NCI-H510A treated with DMSO at 0.1 percent for 48 hours (cell line): Measurements from ENCODE around the gene FILIP1.
A peak's percentile ranks its signal among the peaks of the same experiment; 100 is the strongest.

ENCODE experiments used
- DNase-seq: peaks from one replicate; lab custom pipeline; 2025; lab: John Stamatoyannopoulos, UW

FILIP1 gene

GRCh38 chr6:75291744-75292143 lies 201.9 kb downstream of the FILIP1 start:
- DNase-seq, result no peak

- DNase-seq, result no peak
These were observed 202.3 kb downstream of the FILIP1 start for GRCh38 chr6:75291331-75291730.

- DNase-seq, result no peak
These were observed 203.3 kb downstream of the FILIP1 start for GRCh38 chr6:75290136-75290945.

GRCh38 chr6:75288023-75288422 lies 205.6 kb downstream of the FILIP1 start:
- DNase-seq, result no peak

GRCh38 chr6:75287424-75287823 lies 206.2 kb downstream of the FILIP1 start:
- DNase-seq, result no peak

- DNase-seq, result no peak
These were observed 206.6 kb downstream of the FILIP1 start for GRCh38 chr6:75286955-75287354.

- peak; percentile 45 for DNase-seq
These were observed 208.3 kb downstream of the FILIP1 start for GRCh38 chr6:75285283-75285639.

- DNase-seq, result peak; percentile 95
These were observed 208.8 kb downstream of the FILIP1 start, which contains the start of gene TMEM30A for GRCh38 chr6:75284632-75285282. Gene TMEM30A (minus strand): TSS chr6:75284792. CDS start chr6:75284638, 154 bp downstream.

- no peak for DNase-seq
These were observed 209.5 kb downstream of the FILIP1 start for GRCh38 chr6:75283907-75284631.

GRCh38 chr6:75282706-75283105 lies 210.9 kb downstream of the FILIP1 start:
- no peak for DNase-seq

GRCh38 chr6:75281653-75282052 lies 211.9 kb downstream of the FILIP1 start:
- DNase-seq, result no peak

GRCh38 chr6:75280131-75280855 lies 213.3 kb downstream of the FILIP1 start:
- no peak for DNase-seq

- DNase-seq, result no peak
These were observed 214.2 kb downstream of the FILIP1 start for GRCh38 chr6:75279418-75279817.

GRCh38 chr6:75278474-75279077 lies 215.0 kb downstream of the FILIP1 start:
- no peak for DNase-seq

GRCh38 chr6:75275067-75275466 lies 218.5 kb downstream of the FILIP1 start:
- no peak for DNase-seq

- DNase-seq, result no peak
These were observed 220.6 kb downstream of the FILIP1 start for GRCh38 chr6:75273009-75273408.

- DNase-seq, result no peak
These were observed 221.3 kb downstream of the FILIP1 start for GRCh38 chr6:75272145-75272840.

- no peak for DNase-seq
These were observed 224.6 kb downstream of the FILIP1 start for GRCh38 chr6:75268988-75269354.

- DNase-seq, result no peak
These were observed 225.2 kb downstream of the FILIP1 start for GRCh38 chr6:75268121-75268987.

- no peak for DNase-seq
These were observed 226.1 kb downstream of the FILIP1 start for GRCh38 chr6:75267461-75267860.
